ENCODE measurements around the gene CDH13.

DNA sequence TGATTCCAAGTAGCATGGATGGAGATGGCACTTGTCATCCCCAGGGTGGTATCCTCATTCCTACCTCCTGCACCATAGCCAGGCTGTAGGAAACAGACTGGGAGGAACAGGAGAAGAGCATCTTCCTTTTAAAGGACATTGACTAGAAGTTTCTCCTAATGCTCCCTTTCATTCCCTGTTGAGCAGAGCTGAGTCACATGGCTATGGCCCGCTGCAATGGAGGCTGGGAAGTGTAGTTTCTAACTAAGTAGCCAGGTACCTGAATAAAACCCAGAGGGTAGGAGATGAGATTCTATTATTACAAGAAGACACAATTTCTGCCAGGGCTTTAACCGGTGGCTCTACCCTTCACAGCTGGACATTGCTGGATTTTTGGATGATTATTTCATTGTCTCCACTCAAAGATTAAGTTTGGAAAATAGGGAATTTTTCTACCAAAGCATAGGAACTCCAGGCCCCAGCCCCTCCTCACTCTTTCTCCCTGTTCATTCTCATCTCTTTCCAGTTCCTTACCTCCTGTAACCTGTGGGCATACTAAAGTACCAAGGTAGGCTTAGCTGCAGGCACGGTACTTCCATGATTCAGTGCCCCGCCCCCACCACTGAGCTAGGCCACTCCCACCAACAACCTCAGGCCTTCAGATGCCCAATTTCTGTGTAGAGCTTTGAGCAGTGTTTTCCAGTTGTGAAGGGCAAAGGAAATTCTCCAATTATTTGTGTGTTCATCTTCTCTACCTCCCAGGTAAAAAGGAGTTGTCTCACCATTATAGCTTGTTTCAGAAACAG, 378.3 kb downstream of the CDH13 start:
- TF ChIP-seq GATA2 (IDR thresholded peaks at IDR 0.05; ENCODE audit: low read depth, low read length) (no peak), GATA3 (IDR thresholded peaks at IDR 0.05; ENCODE audit: low read depth, low read length) (no peak)

Measured in SH-SY5Y (cell line).